Activated T-helper 1 cell treated with anti-CD3 and anti-CD28 coated beads, Interleukin-2, amount 50 U/mL, for 16 hours (primary cell): ENCODE results near the gene ATP9A.
"Not testable (repeated sequence)": the region's sequence is repeated elsewhere in the genome, so short reads cannot be mapped to it uniquely, and the experiment has no call there.

Experiments used
- DNase-seq, 2 donors: peaks; one replicate each; pipeline ENCODE4 v3.0.0-alpha.2; 2020; ENCODE audit warnings: low read depth in 1 of 2, low spot score in 1 of 2

The ATP9A gene, protein sequence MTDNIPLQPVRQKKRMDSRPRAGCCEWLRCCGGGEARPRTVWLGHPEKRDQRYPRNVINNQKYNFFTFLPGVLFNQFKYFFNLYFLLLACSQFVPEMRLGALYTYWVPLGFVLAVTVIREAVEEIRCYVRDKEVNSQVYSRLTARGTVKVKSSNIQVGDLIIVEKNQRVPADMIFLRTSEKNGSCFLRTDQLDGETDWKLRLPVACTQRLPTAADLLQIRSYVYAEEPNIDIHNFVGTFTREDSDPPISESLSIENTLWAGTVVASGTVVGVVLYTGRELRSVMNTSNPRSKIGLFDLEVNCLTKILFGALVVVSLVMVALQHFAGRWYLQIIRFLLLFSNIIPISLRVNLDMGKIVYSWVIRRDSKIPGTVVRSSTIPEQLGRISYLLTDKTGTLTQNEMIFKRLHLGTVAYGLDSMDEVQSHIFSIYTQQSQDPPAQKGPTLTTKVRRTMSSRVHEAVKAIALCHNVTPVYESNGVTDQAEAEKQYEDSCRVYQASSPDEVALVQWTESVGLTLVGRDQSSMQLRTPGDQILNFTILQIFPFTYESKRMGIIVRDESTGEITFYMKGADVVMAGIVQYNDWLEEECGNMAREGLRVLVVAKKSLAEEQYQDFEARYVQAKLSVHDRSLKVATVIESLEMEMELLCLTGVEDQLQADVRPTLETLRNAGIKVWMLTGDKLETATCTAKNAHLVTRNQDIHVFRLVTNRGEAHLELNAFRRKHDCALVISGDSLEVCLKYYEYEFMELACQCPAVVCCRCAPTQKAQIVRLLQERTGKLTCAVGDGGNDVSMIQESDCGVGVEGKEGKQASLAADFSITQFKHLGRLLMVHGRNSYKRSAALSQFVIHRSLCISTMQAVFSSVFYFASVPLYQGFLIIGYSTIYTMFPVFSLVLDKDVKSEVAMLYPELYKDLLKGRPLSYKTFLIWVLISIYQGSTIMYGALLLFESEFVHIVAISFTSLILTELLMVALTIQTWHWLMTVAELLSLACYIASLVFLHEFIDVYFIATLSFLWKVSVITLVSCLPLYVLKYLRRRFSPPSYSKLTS

DNA sequence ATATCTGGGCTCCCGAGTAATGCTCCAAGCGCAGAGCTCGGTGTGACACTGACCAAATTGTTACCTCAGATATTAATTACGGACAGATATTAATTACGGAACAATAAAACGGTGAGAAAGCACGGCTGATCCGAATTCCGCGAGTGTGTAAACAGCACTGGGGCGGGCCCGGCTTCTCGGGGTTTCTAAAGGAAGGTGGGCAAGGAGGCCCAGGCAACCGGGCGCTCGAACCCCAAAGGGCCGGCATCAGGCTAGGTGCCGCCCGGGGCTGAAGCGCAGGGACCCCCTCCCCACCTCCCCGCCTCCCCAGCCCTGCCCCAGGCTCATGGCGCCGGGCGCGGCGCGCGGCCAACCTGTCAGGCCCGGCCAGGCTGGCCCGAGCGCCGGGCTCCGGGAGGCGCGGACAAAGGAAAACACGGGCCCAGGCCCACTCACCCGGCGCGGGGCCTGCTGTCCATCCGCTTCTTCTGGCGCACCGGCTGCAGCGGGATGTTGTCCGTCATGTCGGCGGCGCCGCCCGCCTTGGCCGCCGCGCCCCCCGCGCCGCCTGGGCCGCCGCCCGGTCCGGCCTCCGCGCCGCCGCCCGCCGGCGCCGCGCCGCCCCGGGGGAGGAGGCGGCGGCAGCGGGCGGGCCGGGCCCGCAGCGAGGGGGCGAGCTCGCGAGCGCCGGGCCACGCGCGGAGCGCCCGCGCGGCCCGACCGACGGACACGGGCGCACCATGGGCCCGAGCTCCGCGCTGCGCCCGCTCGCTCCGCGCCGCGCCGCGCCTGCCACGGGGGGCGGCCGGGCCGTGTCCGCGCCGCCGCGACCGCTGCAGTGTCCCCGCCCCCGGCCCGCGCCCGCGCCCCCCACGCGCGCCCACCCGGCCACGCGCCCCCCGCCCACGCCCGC, at the start of gene ATP9A:
Gene ATP9A (minus strand): TSS at position 524 of the 892 bp plus-strand sequence. CDS start 21 bp downstream, at position 503.
- no peak for DNase-seq

GRCh38 chr20:51816856-51817255, 48.7 kb upstream of the ATP9A start:
- DNase-seq: not testable (repeated sequence)

GRCh38 chr20:51815383-51816076, 47.3 kb upstream of the ATP9A start:
- no peak for DNase-seq

- DNase-seq: no peak
These were observed 44.7 kb upstream of the ATP9A start for GRCh38 chr20:51812861-51813260.

GRCh38 chr20:51811514-51812128, 43.4 kb upstream of the ATP9A start:
- DNase-seq: no peak

GRCh38 chr20:51811042-51811355, 42.8 kb upstream of the ATP9A start:
- DNase-seq: no peak

GRCh38 chr20:51810155-51811041, 42.2 kb upstream of the ATP9A start:
- no peak for DNase-seq

DNA sequence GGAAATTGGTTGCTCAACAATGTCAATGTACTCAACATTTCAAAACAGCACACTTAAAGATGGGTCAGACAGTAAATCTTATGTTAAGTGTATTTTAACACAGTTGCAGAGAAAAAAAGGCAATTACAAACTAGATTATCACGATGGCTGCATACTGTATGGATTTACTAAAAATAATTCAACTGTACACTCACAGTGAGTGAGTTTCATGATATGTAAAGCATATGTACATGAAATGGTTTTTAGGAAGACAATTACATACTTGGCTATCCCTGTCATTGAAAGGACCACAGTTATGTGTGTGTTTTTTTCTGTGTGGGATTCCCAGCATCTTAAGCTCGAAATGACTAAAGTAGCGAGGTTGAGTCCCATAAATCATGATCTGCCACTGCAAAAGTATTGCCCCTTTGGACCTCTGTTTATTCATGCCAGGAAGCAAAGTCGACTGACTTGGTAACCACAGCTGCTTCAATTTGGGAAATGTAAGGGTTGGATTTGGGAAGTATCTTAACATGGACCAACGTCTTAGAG, 39.6 kb upstream of the ATP9A start:
- no peak for DNase-seq

- DNase-seq: no peak
These were observed 36.6 kb upstream of the ATP9A start for GRCh38 chr20:51804754-51805153.

DNA sequence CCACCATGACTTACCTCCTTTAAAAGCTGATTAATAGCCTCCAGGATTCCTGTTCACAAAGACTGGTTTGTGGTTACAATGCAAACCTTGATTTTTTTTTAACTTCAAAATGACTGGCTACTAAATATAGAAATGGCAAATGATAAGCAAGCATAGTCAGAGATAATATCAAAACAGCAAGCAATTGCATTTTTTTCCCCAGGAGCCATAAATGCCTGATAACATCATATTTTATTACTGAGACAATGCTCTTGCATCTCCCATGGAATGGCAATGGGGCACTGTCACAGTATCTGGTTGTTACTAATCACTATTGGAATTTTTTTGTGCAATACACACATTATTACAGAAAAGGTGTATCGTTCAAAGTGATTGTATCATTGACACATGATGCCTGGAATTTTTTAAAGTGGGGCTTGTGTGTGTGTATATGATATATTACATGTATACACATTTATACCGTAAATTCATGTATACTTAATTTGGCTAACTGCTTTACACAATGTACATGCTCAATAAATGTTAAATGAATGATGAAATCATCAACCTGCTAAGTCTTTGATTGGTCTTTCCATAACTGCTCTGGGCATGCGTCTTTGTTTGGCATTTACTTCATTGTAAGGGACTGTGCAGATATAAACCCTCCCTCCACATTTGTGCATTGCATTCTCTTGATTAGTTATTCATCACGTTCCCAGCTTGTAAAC, 35.1 kb upstream of the ATP9A start:
- DNase-seq: no peak

GRCh38 chr20:51802170-51802751, 34.1 kb upstream of the ATP9A start, which contains the start of gene SALL4:
Gene SALL4 (minus strand): TSS chr20:51802521. CDS start chr20:51802408, 113 bp downstream.
- DNase-seq: no peak

- no peak for DNase-seq
These were observed 33.6 kb upstream of the ATP9A start for GRCh38 chr20:51801823-51802123.

DNA sequence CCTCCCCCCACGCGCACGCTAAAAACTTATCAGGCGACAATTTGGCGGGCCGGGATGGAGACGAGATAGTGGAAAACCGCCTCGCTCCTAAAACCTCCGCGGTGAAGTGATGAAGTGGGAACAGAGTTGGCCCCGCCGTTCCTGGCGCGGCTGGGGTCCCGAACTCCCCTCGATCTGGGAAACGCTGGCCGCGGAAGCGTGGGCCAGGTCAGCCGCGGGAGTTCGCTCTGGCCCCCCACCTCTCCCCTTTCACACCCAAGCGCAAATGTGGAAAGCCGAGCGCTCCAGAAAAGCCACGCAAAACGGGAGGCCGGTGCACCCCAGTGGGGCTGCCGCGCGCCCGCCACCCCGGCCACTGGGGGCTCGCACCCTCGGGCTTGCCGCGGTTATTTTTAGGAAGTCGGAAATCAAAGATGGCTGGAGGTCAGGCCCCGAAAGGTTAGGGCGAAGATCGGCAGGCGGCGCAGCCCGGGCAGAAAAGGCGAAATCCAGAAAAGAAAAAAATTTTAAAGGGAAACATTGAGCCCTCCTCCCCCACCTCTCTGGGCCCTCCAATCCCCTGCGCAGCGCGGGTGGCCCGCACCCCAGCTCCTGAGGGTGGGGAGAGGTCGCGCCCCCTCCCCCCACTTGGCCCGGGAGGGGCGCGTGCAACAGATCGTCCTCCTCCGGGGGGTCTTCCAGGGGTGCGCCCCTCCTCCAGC, 33.1 kb upstream of the ATP9A start:
- DNase-seq: no peak

DNA sequence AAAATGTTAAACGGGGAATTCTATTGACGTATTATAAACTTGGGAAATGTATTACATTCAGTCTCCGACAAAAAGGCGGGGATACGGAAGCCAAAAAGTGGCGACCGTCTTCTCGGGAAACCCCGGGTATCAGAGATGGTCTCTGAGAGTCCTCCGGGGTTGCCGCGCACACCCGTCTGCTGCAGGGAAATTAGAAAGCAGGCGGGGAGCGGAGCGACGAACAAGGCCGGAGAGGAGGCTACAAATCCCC, 32.6 kb upstream of the ATP9A start:
- DNase-seq: no peak

DNA sequence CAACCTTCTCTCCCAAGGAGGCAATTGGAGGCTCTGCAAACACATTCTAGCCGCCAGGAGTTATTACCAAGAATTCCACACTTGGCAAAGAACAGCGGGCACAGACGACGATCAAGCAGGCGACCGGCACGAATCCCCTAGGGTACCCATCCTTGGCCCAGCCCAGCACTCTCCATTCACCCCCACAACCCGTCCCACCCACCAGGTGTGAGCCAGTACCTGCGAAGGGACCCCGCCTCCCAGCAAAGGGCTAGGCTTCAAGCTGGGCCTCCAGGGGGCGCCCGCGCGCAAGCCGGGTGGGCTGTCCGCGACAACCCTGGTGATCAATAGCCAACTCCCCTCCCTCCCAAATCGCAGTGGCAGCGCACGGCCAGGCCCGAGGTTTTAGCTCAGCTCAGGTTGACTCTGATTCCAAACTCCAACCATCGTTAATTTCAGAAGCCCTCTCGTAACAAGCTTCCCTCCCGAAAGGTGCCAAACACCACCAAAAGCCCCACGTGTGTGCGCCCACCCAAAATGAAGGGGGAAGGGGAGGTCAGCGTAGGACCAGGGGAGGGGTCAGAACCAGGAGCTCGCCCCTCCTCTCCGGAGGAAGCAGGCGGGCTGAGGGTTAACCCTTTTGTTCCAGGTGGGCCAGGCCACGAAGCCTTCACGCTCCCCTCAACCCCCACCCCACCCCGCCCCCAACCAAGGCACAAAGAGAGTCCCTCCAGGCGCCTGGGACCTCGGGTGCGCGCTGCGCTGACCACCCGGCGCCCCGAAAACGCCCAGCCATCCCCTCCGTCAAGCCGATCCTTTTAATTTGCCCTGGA, 32.1 kb upstream of the ATP9A start:
- DNase-seq: peak; percentile 27 to 37

- DNase-seq: no peak
These were observed 31.2 kb upstream of the ATP9A start for GRCh38 chr20:51799401-51799860.
